Measurements from ENCODE around the gene GARIN3. TPM values are rescaled to one million over a fixed set of nuclear protein-coding genes. Genes with fewer than 3 reads are reported as not detected.

Gene GARIN3
- total and polyA plus RNA-seq, 9 of the 15 experiments (the other 6 are each of a cell fraction or from before 2014, with no cell fraction given) = not detected

GRCh38 chr5:157148734-157149615, 17.1 kb downstream of the GARIN3 start:
- ChIA-PET CTCF (ENCODE audit: low intra/inter-chr PET ratio) (interaction anchor here (0.6 to 1.4 kb wide), 3 partner anchors 116 to 165 kb away, joined by 3 to 4 read pairs (median 3); no protein-coding TSS in a partner anchor), POLR2A (interaction anchor here (1.0 kb wide), 1 partner anchor 96 kb away, joined by 3 read pairs; no protein-coding TSS in a partner anchor)
- intact Hi-C loops (cut with micrococcal nuclease) (loop anchor here (1.0 to 10.0 kb wide), 4 partner anchors 104 to 596 kb away; partner anchors contain the start of gene LSM11), in situ Hi-C loops (cut with MboI) (no loop called here)
- no peak overlapping the region for H3K9ac ChIP-seq (ENCODE audit: insufficient read depth in 1 of 2, low read depth in 2 of 2, low read length in 2 of 2)
- no peak overlapping the region for H3K27ac ChIP-seq (ENCODE audit: extremely low read depth, low read depth, low read length)
- no peak overlapping the region for H3K4me3 ChIP-seq
- H2AFZ ChIP-seq (ENCODE audit: low read depth, low read length) = peak overlapping the region; percentile 58; the same call in 1 of the 2 replicates
- no peaks in the 10 kb centered on the region for H3K9me1 ChIP-seq (ENCODE audit: control insufficient read depth, insufficient read depth, low read length)
- DNase-seq (ENCODE audit: extremely low read depth in 1 of 4, low spot score in 3 of 4) (peak; percentile 71 to 79 (median 74)), ATAC-seq (peak; percentile 95), FAIRE-seq (peak; percentile 86)
- no peaks in the 10 kb centered on the region; a peak in 1 of 5 replicates for H3K27me3 ChIP-seq (ENCODE audit: control insufficient read depth in 2 of 2, insufficient read depth in 2 of 2, low read length in 2 of 2)
- no peaks in the 10 kb centered on the region for H3K36me3 ChIP-seq (ENCODE audit: control insufficient read depth, insufficient read depth, low read length)
- no peaks in the 10 kb centered on the region for H3K9me3 ChIP-seq (replicated peaks; ENCODE audit: control insufficient read depth, insufficient read depth, low read depth, low read length)
- no peak overlapping the region; the same call in 1 of the 2 replicates for H3K4me2 ChIP-seq (ENCODE audit: insufficient read depth, low read length)
- no peaks in the 10 kb centered on the region for H4K20me1 ChIP-seq (replicated peaks; ENCODE audit: control insufficient read depth, insufficient read depth, low read length)
- WGBS (ENCODE audit: insufficient coverage, low coverage, missing lambda C conversion rate) = 30% methylated on average over 14 of the region's 14 CpGs
- H3K4me1 ChIP-seq (replicated peaks in 1 of 2; ENCODE audit: control insufficient read depth in 2 of 2, insufficient read depth in 2 of 2, low read length in 2 of 2) = peaks cover 0 to 5% of the 10 kb centered on the region in 2 experiments; a peak in 3 of 5 replicates
- BruUV-seq (replicated peaks) = no TSS peak
- H3K79me2 ChIP-seq (ENCODE audit: control insufficient read depth, insufficient read depth, low read length) = no peaks in the 10 kb centered on the region
- TF ChIP-seq MYNN (IDR thresholded peaks at IDR 0.05) = no peak
- no peak for TF ChIP-seq MYNN (CRISPR knock-in tag; IDR thresholded peaks at IDR 0.05)
- TF ChIP-seq E2F6 (IDR thresholded peaks at IDR 0.05; ENCODE audit: borderline replicate concordance in 1 of 2, extremely low read depth in 1 of 2, insufficient read depth in 1 of 2, insufficient read length in 1 of 2, low read depth in 1 of 2, low read length in 1 of 2, poor library complexity in 1 of 2, severe bottlenecking in 1 of 2) = peak in 1 of 2 experiments; percentile 28
- peak; percentile 64 for TF ChIP-seq CREM (IDR thresholded peaks at IDR 0.05; ENCODE audit: low read depth)
- peak; percentile 58; the same call in 1 of the 2 replicates for TF ChIP-seq ESRRA (IDR thresholded peaks at IDR 0.05; ENCODE audit: borderline replicate concordance, low read depth)
- 0 out of 4 replicates have a peak, but pooled peaks of 1 of the 2 experiments have one; percentile 15 for TF ChIP-seq TBL1XR1 (IDR thresholded peaks at IDR 0.05; ENCODE audit: low read length in 2 of 2)
- TF ChIP-seq FOXM1 (IDR thresholded peaks at IDR 0.05; ENCODE audit: low read depth) = no peak
- TF ChIP-seq FOXM1 (CRISPR knock-in tag; IDR thresholded peaks at IDR 0.05; ENCODE audit: low read depth) = no peak
- TF ChIP-seq ZNF586 (CRISPR knock-in tag; conservative IDR thresholded peaks at IDR 0.05) = no peak
- TF ChIP-seq ZBED1 (IDR thresholded peaks at IDR 0.05) = no peak
- no peak for TF ChIP-seq TAF7 (tag; IDR thresholded peaks at IDR 0.05)
- no peak for TF ChIP-seq MBD2 (IDR thresholded peaks at IDR 0.05; ENCODE audit: borderline replicate concordance, low read depth)
- TF ChIP-seq NRF1 (conservative IDR thresholded peaks at IDR 0.05 in 1 of 2, IDR thresholded peaks at IDR 0.05 in 1 of 2) = 0 out of 4 replicates have a peak, but pooled peaks of 1 of the 2 experiments have one; percentile 8
- peak; percentile 68 for TF ChIP-seq TEAD4 (IDR thresholded peaks at IDR 0.05; ENCODE audit: low read length)
- TF ChIP-seq TEAD4 (CRISPR knock-in tag; IDR thresholded peaks at IDR 0.05; ENCODE audit: borderline replicate concordance) = no peak
- TF ChIP-seq MYC (IDR thresholded peaks at IDR 0.05; ENCODE audit: low read depth, low read length) = peak; percentile 42; the same call in 1 of the 2 replicates
- no peak for TF ChIP-seq MYC (CRISPR knock-in tag; IDR thresholded peaks at IDR 0.05; ENCODE audit: borderline replicate concordance, low read depth)
